HepG2 (cell line): Measurements from ENCODE around the gene ZNFX1. TPM values are rescaled to one million over a fixed set of nuclear protein-coding genes. Genes with fewer than 3 reads are reported as not detected.

Experiments
- ATAC-seq: fragments of 200-7000 bp; cut with Tn5 transposase; 3 replicates; pipeline ENCODE4 v1.9.1; 2020; ENCODE audit warnings: mild to moderate bottlenecking, moderate library complexity
- BruUV-seq: library from RNA; stranded (reverse); fragments of 400-500 nt; replicated peaks from 2 replicates; lab custom pipeline; 2021; lab: Mats Ljungman, UMichigan
- CTCF ChIA-PET: fragments of 300-600 bp; formaldehyde crosslinking; extraction: SDS; loops from one replicate; lab custom pipeline; 2021; ENCODE audit warnings: low total read pairs, inconsistent platforms, low intra/inter-chr PET ratio; lab: Yijun Ruan, JAX
- POLR2A ChIA-PET: fragments of 350-600 bp; sonication (Branson Sonifier 250); formaldehyde crosslinking; loops from one replicate; lab custom pipeline; 2020; ENCODE audit warnings: antibody characterized with exemption, inconsistent platforms; lab: Yijun Ruan, JAX
- DNase-seq: peaks from one replicate; pipeline ENCODE4 v3.0.0-alpha.2; 2015; ENCODE audit warnings: low spot score
- FAIRE-seq: peaks from 3 replicates; lab custom pipeline; 2011; peaks lifted over from hg19 to GRCh38; lab: Jason Lieb, UNC
- H2AFZ ChIP-seq: one replicate; pipeline ENCODE4 v1.6.1; 2011; ENCODE audit warnings: low read length, inconsistent platforms
- H3K27ac ChIP-seq: fragments of 300-600 bp; 3 replicates; pipeline ENCODE4 v1.8.0; 2011; ENCODE audit warnings: mixed run types, mild to moderate bottlenecking, mixed read lengths, low read length, inconsistent platforms; ENCODE audit not compliant: insufficient read depth; ENCODE audit errors: extremely low read length
- H3K27me3 ChIP-seq, 2 experiments: fragments of 200-600 bp in 1 of 2; 2 replicates in 1 of 2; 3 replicates in 1 of 2; pipeline versions ENCODE4 v1.6.0 to v1.8.0; 2011; ENCODE audit warnings: low read length in 2 of 2, mild to moderate bottlenecking in 2 of 2, moderate library complexity in 2 of 2, inconsistent platforms in 1 of 2; ENCODE audit not compliant: insufficient read depth in 2 of 2, control insufficient read depth in 1 of 2
- H3K36me3 ChIP-seq, 2 experiments: fragments of 200-600 bp in 1 of 2; replicated peaks in 1 of 2; 2 replicates in 1 of 2; 3 replicates in 1 of 2; pipeline versions ENCODE4 v1.5.1 to v1.8.0; 2011; ENCODE audit warnings: low read length in 2 of 2, inconsistent platforms in 1 of 2; ENCODE audit not compliant: insufficient read depth in 2 of 2, control insufficient read depth in 1 of 2
- H3K4me1 ChIP-seq: 2 replicates; pipeline ENCODE4 v1.5.1; 2012; ENCODE audit warnings: low read length, inconsistent platforms; ENCODE audit not compliant: insufficient read depth
- H3K4me2 ChIP-seq: 2 replicates; pipeline ENCODE4 v1.6.0; 2011; ENCODE audit warnings: low read depth, low read length, inconsistent platforms
- H3K4me3 ChIP-seq, 3 experiments: fragments of 200-600 bp in 1 of 3; sonication (generic), shearing (Covaris generic) in 1 of 3; replicated peaks in 1 of 3; 2 replicates each; pipeline ENCODE4 v1.5.1; 2011 to 2016; ENCODE audit warnings: low read length in 3 of 3, inconsistent platforms in 2 of 3, low read depth in 2 of 3, mild to moderate bottlenecking in 2 of 3, control low read depth in 1 of 3, mixed read lengths in 1 of 3; ENCODE audit not compliant: insufficient read depth in 1 of 3
- H3K79me2 ChIP-seq: one replicate; pipeline ENCODE4 v1.6.1; 2011; ENCODE audit warnings: low read length, inconsistent platforms; ENCODE audit not compliant: insufficient read depth
- H3K9ac ChIP-seq: 2 replicates; pipeline ENCODE4 v1.6.0; 2011; ENCODE audit warnings: mild to moderate bottlenecking, low read depth, low read length, inconsistent platforms; ENCODE audit not compliant: insufficient read depth
- H3K9me3 ChIP-seq: 2 replicates; pipeline ENCODE4 v1.5.1; 2012; ENCODE audit warnings: mild to moderate bottlenecking, low read length
- H4K20me1 ChIP-seq: 2 replicates; pipeline ENCODE4 v1.6.0; 2011; ENCODE audit warnings: inconsistent platforms, mild to moderate bottlenecking, low read length, moderate library complexity; ENCODE audit not compliant: insufficient read depth
- MXD1 ChIP-seq: sonication (generic); formaldehyde crosslinking; IDR thresholded peaks from 2 replicates; pipeline ENCODE4 v1.4.0; 2020; ENCODE audit warnings: mild to moderate bottlenecking, missing genetic modification reagents
- THAP9 ChIP-seq: sonication (generic); formaldehyde crosslinking; IDR thresholded peaks from 2 replicates; pipeline ENCODE4; 2020; ENCODE audit warnings: missing genetic modification reagents, mild to moderate bottlenecking, borderline replicate concordance
- ZBTB39 ChIP-seq: sonication (generic); formaldehyde crosslinking; IDR thresholded peaks from 2 replicates; pipeline ENCODE4 v1.5.0; 2020; ENCODE audit warnings: missing genetic modification reagents
- ZNF124 ChIP-seq: sonication (generic); formaldehyde crosslinking; IDR thresholded peaks from 2 replicates; pipeline ENCODE4 v1.4.0; 2020; ENCODE audit warnings: missing genetic modification reagents
- ZNF350 ChIP-seq: sonication (generic); formaldehyde crosslinking; IDR thresholded peaks from 2 replicates; pipeline ENCODE4 v1.4.0; 2020; ENCODE audit warnings: mild to moderate bottlenecking, low read depth, missing genetic modification reagents, borderline replicate concordance
- ZNF564 ChIP-seq: sonication (generic); formaldehyde crosslinking; IDR thresholded peaks from 2 replicates; pipeline ENCODE4 v1.8.1; 2023; ENCODE audit warnings: mild to moderate bottlenecking, missing genetic modification reagents
- WGBS: methylation state at CpG from one replicate; pipeline ENCODE4 v1.1.6; 2017; ENCODE audit warnings: low lambda C conversion rate; 5-methylcytosine and 5-hydroxymethylcytosine counted together
- in situ Hi-C: cut with HindIII; loops from 2 replicates; pipeline ENCODE4 v1.10.0; 2017; ENCODE audit warnings: low pct_unique_long_range_greater_than_20kb; ENCODE audit not compliant: extremely low pct_ligation_motif_present
- intact Hi-C: fragments of 100-400 bp; cut with micrococcal nuclease; formaldehyde crosslinking; loops from one replicate; pipeline ENCODE4 v1.10.0; 2022; ENCODE audit not compliant: unreplicated experiment
- polyA plus RNA-seq, 8 experiments: library from polyadenylated mRNA; depleted of rRNA in 3 of 8; stranded (reverse) in 7 of 8; unstranded in 1 of 8; fragments of >200 nt; fragmentation: Illumina TruSeq in 4 of 8; extraction: Trizol in 4 of 8; gene quantifications; 2 replicates each; pipeline versions ENCODE4 v1.2.1 to v1.2.3, GENCODE V29; 2011 to 2016; ENCODE audit warnings: low read depth in 4 of 8, missing spikeins in 1 of 8, mixed read lengths in 1 of 8; ENCODE audit not compliant: insufficient read depth in 1 of 8
- total RNA-seq, 5 experiments: library from RNA; depleted of rRNA; stranded (reverse); fragments of >200 nt; fragmentation: Illumina TruSeq; extraction: Trizol; gene quantifications; 2 replicates each; pipeline ENCODE4 v1.2.3, GENCODE V29; 2016; ENCODE audit warnings: low read depth in 1 of 5

Gene ZNFX1
- total and polyA plus RNA-seq, 2 of the 13 experiments (the other 11 are each of a cell fraction or from before 2014, with no cell fraction given): 2.9 to 11.1 TPM

- TF ChIP-seq ZNF124 (CRISPR knock-in tag) (no peak), ZNF564 (no peak), THAP9 (no peak), ZBTB39 (CRISPR knock-in tag) (no peak), MXD1 (CRISPR knock-in tag) (no peak)
Observed at GRCh38 chr20:49236301-49236700, 41.6 kb downstream of the ZNFX1 start (continued).

- no peak for TF ChIP-seq ZNF350 (CRISPR knock-in tag)
- no peaks in the 10 kb centered on the region for H4K20me1 ChIP-seq
- H3K79me2 ChIP-seq: no peaks in the 10 kb centered on the region
- H3K27ac ChIP-seq: no peak overlapping the region
- in situ Hi-C loops (no loop called here), intact Hi-C loops (no loop called here)
- 96% methylated on average over 6 of the region's 6 CpGs for WGBS
- ATAC-seq (no peak), DNase-seq (no peak), FAIRE-seq (no peak)
- ChIA-PET CTCF (no interaction called here), POLR2A (interaction anchor here (2.0 kb wide), 1 partner anchor 8 kb away, joined by 6 read pairs; no protein-coding TSS in a partner anchor)
- H3K4me1 ChIP-seq: no peaks in the 10 kb centered on the region
- no peak overlapping the region for H3K9ac ChIP-seq
- BruUV-seq: no TSS peak
- H3K9me3 ChIP-seq: no peaks in the 10 kb centered on the region
- H2AFZ ChIP-seq: no peak overlapping the region
- peaks cover 60 to 85% of the 10 kb centered on the region in 2 experiments for H3K36me3 ChIP-seq
- H3K27me3 ChIP-seq: no peaks in the 10 kb centered on the region
- no peak overlapping the region for H3K4me2 ChIP-seq
- no peak overlapping the region for H3K4me3 ChIP-seq
Observed at GRCh38 chr20:49234831-49235230, 43.0 kb downstream of the ZNFX1 start.
